ENCODE data around the gene SRSF1.
A peak's percentile ranks its signal among the peaks of the same experiment; 100 is the strongest.
"Not testable (repeated sequence)": the region's sequence is repeated elsewhere in the genome, so short reads cannot be mapped to it uniquely, and the experiment has no call there.

Gene SRSF1, protein sequence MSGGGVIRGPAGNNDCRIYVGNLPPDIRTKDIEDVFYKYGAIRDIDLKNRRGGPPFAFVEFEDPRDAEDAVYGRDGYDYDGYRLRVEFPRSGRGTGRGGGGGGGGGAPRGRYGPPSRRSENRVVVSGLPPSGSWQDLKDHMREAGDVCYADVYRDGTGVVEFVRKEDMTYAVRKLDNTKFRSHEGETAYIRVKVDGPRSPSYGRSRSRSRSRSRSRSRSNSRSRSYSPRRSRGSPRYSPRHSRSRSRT

GRCh38 chr17:58006924-58007780 is at the start of gene SRSF1:
Gene SRSF1 (minus strand): TSS chr17:58007246. CDS start chr17:58007137, 109 bp downstream.
- peak; percentile 98 for DNase-seq

DNA sequence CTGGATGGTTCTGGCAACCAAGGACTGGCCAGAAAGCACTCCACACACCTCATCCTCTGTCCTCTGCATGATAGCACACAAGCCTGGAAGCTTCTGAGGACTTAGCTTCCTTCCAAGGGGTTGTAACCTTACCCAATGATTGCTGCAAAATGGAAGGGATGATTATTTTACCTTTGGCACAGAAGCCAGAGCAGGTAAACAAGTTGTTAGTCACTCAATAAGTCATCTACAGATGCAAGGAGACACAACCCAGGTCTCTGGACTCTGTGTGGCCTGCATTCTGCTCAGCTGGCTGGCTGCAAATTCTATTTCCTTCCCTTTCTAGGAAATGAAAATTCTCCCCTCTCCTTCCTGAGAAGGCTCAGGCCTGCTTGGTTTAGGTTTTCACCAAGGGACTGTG is 49.4 kb upstream of the SRSF1 start:
- no peak for DNase-seq

DNA sequence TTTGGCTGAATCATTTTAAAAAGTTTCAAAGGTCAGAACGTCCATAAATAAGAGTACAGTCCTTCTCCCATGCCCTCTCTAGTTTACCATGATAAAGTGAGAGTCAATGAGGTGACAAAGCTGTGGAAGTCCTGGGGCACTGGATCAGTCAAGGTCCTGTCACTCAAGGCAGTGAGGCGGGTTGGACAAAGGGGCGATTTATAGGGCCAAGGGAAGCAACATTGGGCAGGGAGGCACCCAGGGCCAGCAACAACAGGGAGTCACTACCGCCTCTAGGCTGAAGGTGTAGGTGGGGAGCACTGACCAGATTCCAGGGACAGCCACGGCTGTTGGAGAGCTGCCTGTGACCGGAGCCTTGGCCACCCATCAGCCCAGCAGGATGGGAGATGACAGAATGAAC is 47.6 kb upstream of the SRSF1 start:
- DNase-seq, result no peak

DNA sequence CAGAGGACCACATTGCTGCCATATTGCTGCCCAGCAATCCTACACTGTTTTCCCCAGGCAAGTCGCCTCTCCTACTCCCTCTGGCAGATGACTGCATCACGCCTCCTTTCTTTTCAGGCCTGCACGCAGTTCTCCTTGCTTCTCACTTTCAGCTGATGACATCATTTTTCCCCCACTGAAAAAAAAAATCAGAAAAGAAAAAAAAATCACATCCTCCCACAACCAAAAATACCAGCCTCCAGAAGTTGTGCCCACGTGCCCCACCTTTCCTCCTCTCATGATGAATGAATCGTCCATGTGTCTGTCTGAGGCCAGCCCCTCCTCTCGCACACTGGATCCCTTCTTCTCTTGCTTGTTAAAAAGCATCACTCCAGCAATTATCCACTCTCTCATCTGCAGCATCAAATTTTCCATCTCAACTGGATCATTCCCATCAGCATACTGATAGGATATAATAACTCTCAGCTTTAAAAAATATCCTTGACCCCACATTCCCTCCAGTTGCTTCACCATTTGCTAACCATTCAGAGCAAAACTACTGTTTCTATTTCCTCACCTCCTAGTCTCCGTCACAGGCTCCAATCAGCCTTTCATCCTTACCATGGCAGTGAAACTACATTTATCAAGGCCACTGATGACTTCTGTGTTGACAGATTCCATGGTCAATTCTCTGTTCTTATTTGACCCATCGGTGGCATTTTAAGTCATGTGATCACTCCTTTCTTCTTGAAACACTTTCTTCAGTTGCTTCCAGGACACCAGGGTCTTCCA is 46.1 kb upstream of the SRSF1 start:
- DNase-seq, result no peak

GRCh38 chr17:58052407-58052806 is 45.4 kb upstream of the SRSF1 start:
- DNase-seq, result no peak

- DNase-seq, result no peak
Observed at GRCh38 chr17:58051468-58051867, 44.4 kb upstream of the SRSF1 start.

GRCh38 chr17:58050966-58051365 is 43.9 kb upstream of the SRSF1 start:
- DNase-seq, result no peak

- DNase-seq, result no peak
Observed at GRCh38 chr17:58049533-58049932, 42.5 kb upstream of the SRSF1 start.

DNA sequence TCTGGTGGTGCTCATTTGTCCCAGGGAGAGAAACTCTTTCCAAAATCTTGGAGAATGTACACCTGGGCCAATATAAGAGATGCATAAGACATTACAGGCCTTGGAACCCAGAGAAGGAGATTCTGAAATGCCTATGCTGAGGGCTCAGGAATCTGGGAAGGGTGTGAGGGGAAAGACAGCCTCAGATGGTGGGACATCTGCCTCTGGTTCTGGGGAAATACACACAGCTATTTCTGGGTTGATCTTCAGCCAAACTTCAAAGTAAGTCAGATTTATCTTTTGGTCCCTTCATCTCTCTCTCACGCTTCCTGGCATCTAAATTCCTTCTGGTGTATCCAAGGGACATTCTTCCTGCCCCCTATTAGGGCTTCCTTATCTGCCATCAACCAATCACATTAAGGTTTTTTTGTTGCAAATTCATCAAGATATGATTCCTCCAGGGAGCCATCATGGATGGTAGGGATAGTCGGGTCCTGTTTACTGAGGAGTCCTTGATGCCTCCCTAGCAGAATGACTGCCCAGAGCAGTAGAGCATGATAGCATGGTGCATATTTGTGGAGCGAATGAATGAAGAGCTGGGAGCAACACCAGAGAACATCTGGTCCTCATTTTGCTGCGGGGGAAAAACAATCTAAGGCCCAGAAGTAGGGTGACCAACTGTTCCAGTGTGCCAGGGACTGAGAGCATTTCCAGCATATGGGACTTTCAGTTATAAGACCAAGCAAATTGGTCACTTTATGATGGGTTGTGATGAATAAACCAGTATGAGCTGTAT is 40.5 kb upstream of the SRSF1 start:
- DNase-seq, result no peak

DNA sequence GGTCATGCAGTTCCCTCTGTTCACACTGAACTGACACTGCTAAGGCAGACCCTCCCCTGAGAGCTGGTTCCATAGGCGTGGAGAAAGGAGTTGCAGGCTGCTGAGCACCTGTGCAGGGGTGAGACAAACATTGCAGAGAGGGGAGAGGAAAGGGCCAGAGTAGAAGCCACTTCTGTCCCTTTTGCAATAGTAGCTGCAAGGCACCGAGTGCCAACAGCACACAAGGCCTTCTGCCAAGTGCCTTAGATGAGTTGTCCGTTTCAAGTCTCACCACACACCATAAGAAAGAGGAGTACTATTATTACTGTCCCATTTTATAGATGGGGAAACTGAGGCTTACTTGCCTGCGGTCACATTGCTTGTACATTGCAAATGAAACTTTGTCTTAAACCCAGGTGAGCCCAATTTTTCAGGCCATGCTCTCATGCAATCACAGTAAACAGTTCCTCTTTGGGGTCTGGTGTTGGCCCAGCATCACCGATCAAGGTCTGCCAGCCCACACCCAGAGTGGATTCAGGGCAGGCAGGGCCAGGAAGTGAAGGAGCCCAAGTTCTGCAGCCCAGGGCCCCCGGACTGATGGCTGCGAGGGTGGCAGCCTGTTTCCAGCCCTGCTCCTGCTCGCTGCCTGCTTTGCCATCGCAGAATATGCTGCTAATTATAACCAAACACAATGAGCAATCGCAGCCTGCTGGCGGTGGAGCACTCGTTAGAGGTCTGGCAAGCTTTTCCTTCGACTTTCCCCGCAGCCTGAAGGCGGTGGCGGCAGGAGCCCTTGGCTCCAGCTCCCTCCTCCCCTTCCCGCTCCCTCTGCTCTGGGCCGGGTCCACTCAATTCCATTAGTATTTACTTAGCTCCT is 39.4 kb upstream of the SRSF1 start:
- DNase-seq, result peak; percentile 37

GRCh38 chr17:58044256-58044655 is 37.2 kb upstream of the SRSF1 start:
- DNase-seq, result not testable (repeated sequence)

DNA sequence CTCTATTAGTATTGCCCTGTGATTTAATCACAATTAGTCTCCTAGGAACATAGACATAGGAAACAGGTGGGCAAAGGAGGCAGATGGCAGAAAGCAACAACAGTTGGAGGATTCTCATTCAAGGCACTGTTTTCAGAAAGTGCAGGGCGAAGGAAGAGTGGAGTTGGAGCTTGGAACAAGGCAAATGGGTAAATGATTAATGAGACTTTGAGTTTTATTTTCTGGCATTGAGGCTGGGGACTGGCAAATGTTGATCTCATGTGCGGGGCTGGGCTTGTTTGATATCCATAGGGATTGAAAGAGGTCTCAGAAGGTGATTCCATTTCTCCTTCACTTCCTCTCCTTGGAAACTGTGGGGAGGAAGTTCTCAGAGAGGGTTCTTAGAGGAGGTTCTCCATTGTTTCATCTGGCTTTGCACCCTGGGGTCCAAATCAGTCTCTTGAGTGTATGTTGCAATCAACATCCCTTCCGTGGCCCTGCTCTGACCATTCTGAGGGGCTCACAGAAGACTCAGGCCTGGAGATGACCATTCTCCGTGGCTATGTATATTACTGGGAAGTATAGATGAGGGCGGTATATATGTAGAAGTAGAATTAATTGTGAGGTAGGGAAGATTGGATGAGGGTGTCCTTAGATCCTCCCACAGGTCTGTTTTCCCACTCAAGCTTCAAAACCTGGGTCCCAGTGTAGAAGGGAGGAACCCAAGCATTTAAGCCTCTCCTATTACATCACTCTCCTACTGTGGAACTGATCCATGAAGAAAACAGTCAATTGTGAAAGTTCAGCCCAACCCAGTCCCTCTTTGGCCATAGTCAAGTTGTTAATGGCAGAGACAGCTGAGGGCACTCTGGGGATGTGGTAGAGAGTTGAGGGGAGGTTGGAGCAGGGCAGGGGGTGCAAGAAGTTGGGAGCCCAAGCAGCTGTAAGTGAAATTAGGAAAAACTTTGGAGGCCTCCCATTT is 36.5 kb upstream of the SRSF1 start:
- no peak for DNase-seq

- DNase-seq, result no peak
Observed at GRCh38 chr17:58041161-58041560, 34.1 kb upstream of the SRSF1 start.

DNA sequence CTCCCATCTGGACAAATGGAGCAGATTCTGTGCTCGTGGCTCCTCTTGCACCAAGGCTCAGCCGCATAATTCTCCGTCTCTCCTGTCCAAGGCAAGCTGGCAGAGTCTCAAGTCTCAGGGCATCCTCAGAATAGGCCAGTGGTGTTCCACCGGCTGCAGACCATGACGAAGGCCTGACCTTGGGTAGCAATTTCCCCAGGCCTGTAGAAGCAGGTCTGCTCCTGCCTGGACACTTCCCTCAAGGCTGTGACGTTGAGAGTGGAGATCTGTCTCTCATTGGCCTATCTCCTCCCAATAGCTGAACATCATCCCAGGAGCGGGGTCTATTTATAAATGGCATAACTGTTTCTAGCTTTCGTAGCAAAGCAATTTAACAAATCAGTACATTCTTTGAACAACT is 33.3 kb upstream of the SRSF1 start:
- no peak for DNase-seq

GRCh38 chr17:58039975-58040374 is 32.9 kb upstream of the SRSF1 start:
- no peak for DNase-seq

DNA sequence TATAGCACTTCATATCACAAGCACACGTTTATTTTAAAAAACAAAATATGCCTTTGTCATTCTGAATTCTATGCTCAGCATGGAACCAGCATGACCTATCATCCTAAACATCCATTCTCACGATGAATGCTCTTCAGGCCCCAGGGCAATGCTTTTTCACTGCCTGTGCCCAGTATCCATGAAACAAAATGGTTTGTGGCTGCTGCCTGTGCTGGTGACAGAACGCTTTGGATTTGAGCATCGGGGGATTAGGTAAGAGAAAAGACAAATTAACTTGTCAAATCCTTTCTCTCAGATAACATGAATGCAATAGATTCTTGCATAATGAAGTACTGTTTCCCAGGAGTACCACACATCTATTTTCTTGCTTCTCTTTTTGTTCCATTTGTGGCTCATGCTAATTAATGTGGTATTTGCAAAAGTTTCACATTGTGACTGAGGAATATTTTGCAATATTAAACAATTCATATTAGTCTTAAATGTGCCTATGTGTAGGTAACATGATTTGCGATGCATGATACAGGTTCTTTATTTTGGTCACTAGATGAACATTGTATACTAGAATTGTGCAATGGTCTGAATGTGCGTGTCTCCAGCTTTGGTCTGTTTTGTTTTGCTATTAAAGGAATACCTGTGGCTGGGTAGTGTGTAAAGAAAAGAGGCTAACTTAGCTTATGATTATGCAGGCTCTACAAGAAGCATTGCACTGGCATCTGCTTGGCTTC is 25.8 kb upstream of the SRSF1 start:
- DNase-seq, result no peak

GRCh38 chr17:58028578-58028977 is 21.5 kb upstream of the SRSF1 start:
- DNase-seq, result no peak

- no peak for DNase-seq
Observed at GRCh38 chr17:58020401-58020800, 13.4 kb upstream of the SRSF1 start.

GRCh38 chr17:58019521-58019920 is 12.5 kb upstream of the SRSF1 start:
- no peak for DNase-seq

- no peak for DNase-seq
Observed at GRCh38 chr17:58019039-58019438, 12.0 kb upstream of the SRSF1 start.
